HL-60 (cell line): ENCODE measurements around the gene NFE2.
A peak's percentile ranks its signal among the peaks of the same experiment; 100 is the strongest.

Experiments used
- CTCF ChIP-seq: IDR thresholded peaks from one replicate; pipeline ENCODE4 v1.5.1; 2011; ENCODE audit warnings: low read length, control low read depth, inconsistent platforms; ENCODE audit not compliant: insufficient read depth
- POLR2AphosphoS5 ChIP-seq: IDR thresholded peaks from 2 replicates; pipeline ENCODE4 v1.6.1; 2012; ENCODE audit warnings: low read depth
- REST ChIP-seq: IDR thresholded peaks from 2 replicates; pipeline ENCODE4 v1.6.1; 2012; ENCODE audit warnings: low read depth; ENCODE audit not compliant: insufficient replicate concordance

- peak; percentile 89 for TF ChIP-seq POLR2AphosphoS5
- TF ChIP-seq CTCF: no peak
- no peak for TF ChIP-seq REST
Observed at GRCh38 chr12:54286042-54287030, 14.5 kb downstream of the NFE2 start.
